ENCODE data around the gene TMEM132C. TPM values are rescaled to one million over a fixed set of nuclear protein-coding genes. Genes with fewer than 3 reads are reported as not detected.

TMEM132C gene
- total RNA-seq, 2 experiments from 2014 or later = not detected

DNA sequence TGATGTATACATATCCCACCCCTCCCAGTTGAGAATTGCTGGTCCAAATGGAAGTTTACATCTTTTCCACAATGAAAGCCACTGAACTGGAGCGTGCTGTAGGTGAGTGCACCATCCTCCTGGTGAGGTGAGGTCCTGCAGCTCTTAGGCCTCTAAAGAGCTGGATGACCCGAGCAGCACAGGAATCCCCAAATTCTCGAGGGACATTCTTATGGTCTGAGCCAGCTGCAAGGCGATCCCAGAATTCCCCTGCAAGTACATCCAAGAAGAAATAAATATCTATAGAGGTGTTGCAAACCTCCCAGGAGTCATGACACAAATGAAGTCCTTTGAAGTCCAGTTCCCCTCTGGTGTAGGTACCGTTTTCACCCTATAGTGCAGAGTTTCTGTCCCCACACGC is 24.0 kb downstream of the TMEM132C start:
- Mint-ChIP-seq H3K27ac (no peak overlapping the region), H3K4me1 (no peaks in the 10 kb centered on the region), H3K36me3 (ENCODE audit: low read depth) (no peaks in the 10 kb centered on the region), H3K4me3 (no peak overlapping the region), H3K9me3 (ENCODE audit: low read depth) (peaks cover 5% of the 10 kb centered on the region), H3K27me3 (peaks cover 4% of the 10 kb centered on the region)
- no peak for DNase-seq
- no peak for ATAC-seq
- ChIA-PET POLR2A (no interaction called here), CTCF (no interaction called here)
- intact Hi-C loops (cut with DNase I, micrococcal nuclease) = no loop called here

DNA sequence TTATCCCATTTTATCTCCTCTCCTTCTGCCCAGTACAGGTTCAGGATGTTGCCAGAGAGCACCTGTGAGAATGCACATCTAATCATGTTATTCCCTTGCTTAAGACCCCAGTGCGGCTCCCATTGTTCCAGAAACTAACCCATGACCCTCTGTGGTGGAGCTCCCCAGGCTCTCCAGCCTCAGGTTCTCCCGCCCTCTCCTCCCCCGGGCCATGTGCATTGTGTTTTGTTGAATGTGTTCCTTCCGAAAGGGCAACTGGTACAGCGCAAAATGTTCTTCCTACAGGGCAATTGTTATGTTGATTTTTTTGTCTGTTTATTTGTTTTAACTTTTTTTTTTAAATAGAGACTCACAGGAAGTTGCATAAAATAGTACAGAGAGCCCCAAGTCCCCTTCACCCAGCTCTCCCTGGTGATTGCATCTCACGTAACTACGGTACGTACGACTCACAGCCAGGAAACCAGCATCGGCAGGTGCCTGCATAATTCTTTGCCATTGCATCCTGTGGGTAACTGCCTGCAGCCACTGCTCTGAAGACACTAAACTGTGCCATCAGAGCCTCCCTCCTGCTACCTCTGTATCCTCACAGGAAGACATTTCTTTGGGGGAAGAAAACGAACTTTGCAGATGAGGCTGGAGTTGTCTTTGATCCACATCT is 31.2 kb downstream of the TMEM132C start:
- ATAC-seq (no peak), DNase-seq (no peak)
- H3K27ac Mint-ChIP-seq = no peak overlapping the region
- H3K27me3 Mint-ChIP-seq = peaks cover 3% of the 10 kb centered on the region
- no peak overlapping the region for H3K4me3 Mint-ChIP-seq
- POLR2A ChIA-PET = no interaction called here
- peaks cover 6% of the 10 kb centered on the region for H3K9me3 Mint-ChIP-seq (ENCODE audit: low read depth)
- no peaks in the 10 kb centered on the region for H3K4me1 Mint-ChIP-seq
- CTCF ChIA-PET = no interaction called here
- no peaks in the 10 kb centered on the region for H3K36me3 Mint-ChIP-seq (ENCODE audit: low read depth)
- intact Hi-C loops (cut with DNase I, micrococcal nuclease) = no loop called here

DNA sequence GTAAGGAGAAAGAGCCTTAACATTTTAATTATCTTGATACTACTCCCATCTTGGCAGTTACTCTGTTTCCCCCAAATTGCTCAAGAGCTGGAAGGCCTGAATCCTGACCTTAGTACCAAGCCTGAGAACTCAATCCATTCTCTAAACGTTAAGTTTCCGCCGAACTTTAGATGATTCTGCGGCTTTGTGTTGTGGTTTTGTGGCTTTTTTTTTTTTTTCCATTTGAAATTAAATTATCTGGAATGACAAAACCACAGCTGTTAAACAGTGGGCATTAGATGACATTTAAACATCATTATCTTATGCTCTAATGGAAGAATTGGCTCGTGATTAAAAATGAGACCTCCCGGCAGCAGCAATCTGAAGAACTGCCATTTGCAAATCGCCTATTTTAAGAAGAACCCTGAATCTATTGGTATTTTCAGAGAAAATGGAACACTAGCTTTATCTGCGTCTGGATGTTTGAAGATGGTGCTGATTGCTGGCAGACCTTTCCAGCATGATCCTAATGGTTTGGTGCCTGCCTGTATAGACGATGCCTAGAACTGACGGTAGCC is 38.4 kb downstream of the TMEM132C start:
- Mint-ChIP-seq H3K9me3 (ENCODE audit: low read depth) (peaks cover 10% of the 10 kb centered on the region), H3K27ac (no peak overlapping the region), H3K27me3 (no peaks in the 10 kb centered on the region), H3K36me3 (ENCODE audit: low read depth) (no peaks in the 10 kb centered on the region), H3K4me1 (no peaks in the 10 kb centered on the region), H3K4me3 (no peak overlapping the region)
- ChIA-PET CTCF (no interaction called here), POLR2A (no interaction called here)
- intact Hi-C loops (cut with DNase I, micrococcal nuclease) = no loop called here
- no peak for DNase-seq
- no peak for ATAC-seq

DNA sequence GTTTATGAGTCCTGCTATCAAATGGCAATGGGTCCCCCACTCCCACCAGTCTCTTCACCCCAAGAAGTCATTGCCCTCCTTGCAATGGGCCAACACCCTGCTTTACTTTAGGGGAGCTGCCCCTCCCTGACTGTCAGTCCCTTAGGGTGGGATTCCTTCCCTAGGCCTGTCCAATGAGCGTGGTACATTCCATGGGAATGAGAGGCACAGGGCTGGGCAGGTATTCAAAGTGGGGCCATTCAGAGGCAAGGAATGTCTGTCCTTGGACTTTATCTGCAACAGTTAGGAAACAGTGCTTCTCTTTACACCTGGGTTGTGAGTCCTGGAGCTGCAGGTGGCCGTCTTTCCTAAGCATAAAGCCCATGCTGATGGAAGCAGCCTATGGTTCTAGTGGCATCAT is 40.8 kb downstream of the TMEM132C start:
- Mint-ChIP-seq H3K36me3 (ENCODE audit: low read depth) (no peaks in the 10 kb centered on the region), H3K27me3 (no peaks in the 10 kb centered on the region), H3K27ac (no peak overlapping the region), H3K4me1 (no peaks in the 10 kb centered on the region), H3K4me3 (no peak overlapping the region), H3K9me3 (ENCODE audit: low read depth) (peaks cover 10% of the 10 kb centered on the region)
- ATAC-seq (no peak), DNase-seq (no peak)
- POLR2A ChIA-PET = no interaction called here
- CTCF ChIA-PET = interaction anchor here (0.8 kb wide), 1 partner anchor 1182 kb away, joined by 4 read pairs; no protein-coding TSS in a partner anchor
- intact Hi-C loops (cut with DNase I, micrococcal nuclease) = no loop called here

DNA sequence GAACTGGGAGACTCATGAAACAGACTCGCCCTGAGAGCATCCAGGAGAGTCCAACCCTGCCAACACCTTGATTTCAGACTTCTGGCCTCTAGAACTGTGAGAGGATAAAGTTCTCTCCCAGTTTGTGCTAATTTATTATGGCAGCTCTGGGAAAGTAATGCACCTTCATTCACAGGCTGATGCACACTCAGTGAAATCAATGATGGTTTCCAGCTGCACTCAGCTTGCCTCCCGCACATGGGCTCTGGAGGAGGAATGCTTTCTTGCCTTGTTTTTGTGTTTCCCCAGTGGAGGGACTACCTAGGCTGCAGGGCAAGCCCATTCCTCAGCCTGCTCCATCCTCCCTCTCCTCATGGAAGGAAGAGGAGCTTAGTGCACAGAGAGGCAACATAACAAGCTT is 45.7 kb downstream of the TMEM132C start:
- intact Hi-C loops (cut with DNase I, micrococcal nuclease) = no loop called here
- ATAC-seq = no peak

DNA sequence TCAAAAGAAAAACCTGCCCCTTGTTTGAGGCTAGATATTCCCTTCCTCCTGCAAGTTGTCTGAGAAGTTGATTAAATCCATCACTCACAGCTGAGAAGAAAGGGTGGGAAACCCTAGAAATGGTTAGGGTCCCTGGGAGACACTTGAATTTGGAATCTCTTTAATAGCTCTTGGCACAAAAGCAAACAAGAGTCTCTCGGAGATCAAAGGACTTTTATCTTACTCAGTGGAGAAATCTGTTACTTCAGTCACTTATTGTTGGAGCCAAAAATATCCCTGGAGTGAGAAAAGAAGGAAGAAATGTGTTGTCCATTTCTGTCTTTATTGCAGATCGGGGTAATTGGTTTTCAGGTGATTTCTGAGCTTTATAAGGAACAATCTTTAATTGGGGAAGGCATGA is 47.0 kb downstream of the TMEM132C start:
- ChIA-PET CTCF (interaction anchor here (0.6 to 0.7 kb wide), 2 partner anchors 62 to 1067 kb away, joined by 3 read pairs; no protein-coding TSS in a partner anchor), POLR2A (no interaction called here)
- Mint-ChIP-seq H3K36me3 (ENCODE audit: low read depth) (no peaks in the 10 kb centered on the region), H3K4me1 (no peaks in the 10 kb centered on the region), H3K27me3 (no peaks in the 10 kb centered on the region), H3K4me3 (no peak overlapping the region), H3K9me3 (ENCODE audit: low read depth) (peaks cover 3% of the 10 kb centered on the region), H3K27ac (no peak overlapping the region)
- intact Hi-C loops (cut with DNase I, micrococcal nuclease) = no loop called here
- DNase-seq (no peak), ATAC-seq (no peak)

More for the DNA sequence above, 45.7 kb downstream of the TMEM132C start:
- no peaks in the 10 kb centered on the region for H3K36me3 Mint-ChIP-seq (ENCODE audit: low read depth)
- ChIA-PET POLR2A (no interaction called here), CTCF (interaction anchor here (0.7 kb wide), 1 partner anchor 1113 kb away, joined by 3 read pairs; no protein-coding TSS in a partner anchor)
- H3K4me1 Mint-ChIP-seq = no peaks in the 10 kb centered on the region
- no peak for DNase-seq
- no peaks in the 10 kb centered on the region for H3K27me3 Mint-ChIP-seq
- no peak overlapping the region for H3K27ac Mint-ChIP-seq
- no peak overlapping the region for H3K4me3 Mint-ChIP-seq
- H3K9me3 Mint-ChIP-seq (ENCODE audit: low read depth) = peaks cover 3% of the 10 kb centered on the region

DNA sequence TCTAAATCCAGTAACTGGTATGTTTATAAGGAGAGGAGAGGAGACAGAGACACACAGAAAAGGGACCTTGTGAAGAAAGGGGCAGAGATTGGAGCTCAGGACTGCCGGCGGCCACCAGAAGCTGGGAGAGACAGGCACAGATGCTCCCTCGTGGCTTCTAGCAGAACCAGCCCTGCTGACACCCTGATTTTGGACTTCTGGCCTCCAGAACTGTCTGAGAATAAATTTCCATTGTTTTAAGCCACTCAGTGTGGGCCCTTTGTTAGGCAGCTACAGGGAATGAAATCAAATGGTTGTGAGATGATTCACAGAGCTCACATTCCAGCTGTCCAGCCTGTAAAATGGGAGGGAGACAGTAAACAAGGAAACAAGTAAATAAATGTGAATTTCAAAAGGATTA is 47.6 kb downstream of the TMEM132C start:
- ATAC-seq (no peak), DNase-seq (no peak)
- Mint-ChIP-seq H3K9me3 (ENCODE audit: low read depth) (peaks cover 3% of the 10 kb centered on the region), H3K36me3 (ENCODE audit: low read depth) (no peaks in the 10 kb centered on the region), H3K4me3 (no peak overlapping the region), H3K27me3 (no peaks in the 10 kb centered on the region), H3K27ac (no peak overlapping the region), H3K4me1 (no peaks in the 10 kb centered on the region)
- intact Hi-C loops (cut with DNase I, micrococcal nuclease) = no loop called here
- ChIA-PET CTCF (no interaction called here), POLR2A (no interaction called here)

DNA sequence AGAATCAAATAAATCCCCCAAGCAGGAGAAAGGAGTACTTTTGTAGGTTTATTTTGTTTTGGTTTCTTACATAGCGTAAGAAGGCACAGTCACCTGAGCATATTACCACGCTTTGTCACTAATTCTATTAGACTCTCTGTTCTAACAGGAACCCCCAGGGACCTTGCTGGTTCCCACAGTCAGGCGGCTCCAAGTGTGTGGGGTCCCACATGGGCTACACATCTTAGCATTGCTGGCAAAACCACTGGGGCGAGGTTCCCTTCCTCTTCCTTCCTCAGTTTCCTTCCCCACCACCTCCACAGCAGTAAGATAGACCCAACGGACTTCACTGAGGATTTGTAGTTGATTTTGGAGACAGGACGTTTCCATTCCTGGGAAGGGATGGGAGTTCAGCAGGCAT is 49.1 kb downstream of the TMEM132C start:
- no peaks in the 10 kb centered on the region for H3K9me3 Mint-ChIP-seq (ENCODE audit: low read depth)
- DNase-seq (no peak), ATAC-seq (no peak)
- no peaks in the 10 kb centered on the region for H3K36me3 Mint-ChIP-seq (ENCODE audit: low read depth)
- no peak overlapping the region for H3K4me3 Mint-ChIP-seq
- ChIA-PET POLR2A (no interaction called here), CTCF (interaction anchor here (0.8 kb wide), 1 partner anchor 1010 kb away, joined by 3 read pairs; no protein-coding TSS in a partner anchor)
- H3K4me1 Mint-ChIP-seq = no peaks in the 10 kb centered on the region
- H3K27ac Mint-ChIP-seq = no peak overlapping the region
- no peaks in the 10 kb centered on the region for H3K27me3 Mint-ChIP-seq
- intact Hi-C loops (cut with DNase I, micrococcal nuclease) = no loop called here

DNA sequence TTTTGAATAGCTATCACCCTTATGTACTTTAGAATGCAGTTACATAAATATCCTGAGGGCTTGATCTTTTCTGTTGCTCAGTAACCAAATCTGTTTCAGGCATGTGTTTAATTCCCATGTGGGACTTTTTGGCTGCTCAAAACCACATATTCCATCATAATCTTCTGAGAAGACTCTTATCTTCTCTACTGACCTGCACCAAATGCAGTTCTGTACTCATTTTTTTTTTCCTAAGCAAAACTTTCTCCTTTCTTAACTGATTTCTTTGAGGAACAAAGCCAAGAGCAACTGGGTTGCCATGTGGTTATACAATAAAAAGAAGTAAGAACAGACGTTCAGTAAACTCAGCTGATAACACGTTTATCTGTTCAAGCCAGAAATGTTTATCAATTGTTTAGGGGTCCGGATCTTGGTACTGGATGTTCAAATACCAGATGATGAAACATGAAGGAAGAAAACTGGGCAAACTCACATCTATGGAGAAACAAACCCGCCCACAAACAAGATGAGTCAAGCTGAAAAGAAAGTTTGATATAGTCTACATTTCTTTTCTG is 50.1 kb downstream of the TMEM132C start:
- H3K4me1 Mint-ChIP-seq = no peaks in the 10 kb centered on the region
- DNase-seq (no peak), ATAC-seq (no peak)
- no peak overlapping the region for H3K27ac Mint-ChIP-seq
- CTCF ChIA-PET = interaction anchor here (0.8 kb wide), 1 partner anchor 1010 kb away, joined by 3 read pairs; no protein-coding TSS in a partner anchor
- peaks cover 2% of the 10 kb centered on the region for H3K9me3 Mint-ChIP-seq (ENCODE audit: low read depth)
- H3K36me3 Mint-ChIP-seq (ENCODE audit: low read depth) = no peaks in the 10 kb centered on the region
- POLR2A ChIA-PET = no interaction called here
- H3K4me3 Mint-ChIP-seq = no peak overlapping the region
- intact Hi-C loops (cut with DNase I, micrococcal nuclease) = no loop called here
- H3K27me3 Mint-ChIP-seq = no peaks in the 10 kb centered on the region

DNA sequence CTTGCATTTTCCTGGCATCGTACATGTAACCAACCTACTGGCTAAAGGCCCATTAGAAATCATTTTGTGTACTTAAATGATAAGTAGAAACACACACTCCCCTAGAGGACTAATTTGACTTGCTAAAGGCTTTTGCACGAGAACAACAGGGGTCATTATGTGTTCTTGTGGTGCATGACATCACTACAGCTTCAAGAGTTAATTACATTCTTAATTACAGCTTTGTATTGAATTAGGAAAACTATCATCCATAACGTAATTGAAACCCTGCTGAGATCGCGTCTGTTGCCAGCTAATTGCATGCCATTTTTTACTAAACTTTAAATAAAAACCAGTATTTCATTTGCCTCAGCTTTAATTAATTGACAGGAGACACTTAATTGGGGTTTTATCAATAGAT is 51.4 kb downstream of the TMEM132C start:
- no peak for DNase-seq
- H3K9me3 Mint-ChIP-seq (ENCODE audit: low read depth) = peaks cover 5% of the 10 kb centered on the region
- no peaks in the 10 kb centered on the region for H3K4me1 Mint-ChIP-seq
- no peak overlapping the region for H3K27ac Mint-ChIP-seq
- intact Hi-C loops (cut with DNase I, micrococcal nuclease) = no loop called here
- ChIA-PET CTCF (interaction anchor here (0.7 kb wide), 1 partner anchor 206 kb away, joined by 3 read pairs; no protein-coding TSS in a partner anchor), POLR2A (no interaction called here)
- ATAC-seq = no peak
- H3K4me3 Mint-ChIP-seq = no peak overlapping the region
- H3K27me3 Mint-ChIP-seq = no peaks in the 10 kb centered on the region
- no peaks in the 10 kb centered on the region for H3K36me3 Mint-ChIP-seq (ENCODE audit: low read depth)

DNA sequence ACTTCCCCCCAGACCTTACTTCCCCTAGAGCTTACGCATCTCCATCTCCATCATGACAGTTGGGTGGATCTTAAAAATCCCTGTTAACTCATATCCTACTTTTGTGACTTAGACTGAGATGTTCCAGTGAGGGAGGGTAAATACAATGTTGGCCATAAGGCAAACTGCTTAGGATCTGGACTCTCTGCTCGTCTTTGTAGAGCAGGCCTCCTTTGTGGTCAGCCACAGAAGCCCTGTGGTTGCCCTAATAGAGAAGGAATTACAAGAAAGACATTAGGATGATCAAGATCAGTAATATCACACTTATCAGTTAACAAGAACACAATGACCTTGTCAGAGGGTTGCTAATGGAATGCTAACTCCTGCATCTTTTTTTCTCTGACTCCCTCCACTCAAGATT is 52.0 kb downstream of the TMEM132C start:
- intact Hi-C loops (cut with DNase I, micrococcal nuclease) = no loop called here

DNA sequence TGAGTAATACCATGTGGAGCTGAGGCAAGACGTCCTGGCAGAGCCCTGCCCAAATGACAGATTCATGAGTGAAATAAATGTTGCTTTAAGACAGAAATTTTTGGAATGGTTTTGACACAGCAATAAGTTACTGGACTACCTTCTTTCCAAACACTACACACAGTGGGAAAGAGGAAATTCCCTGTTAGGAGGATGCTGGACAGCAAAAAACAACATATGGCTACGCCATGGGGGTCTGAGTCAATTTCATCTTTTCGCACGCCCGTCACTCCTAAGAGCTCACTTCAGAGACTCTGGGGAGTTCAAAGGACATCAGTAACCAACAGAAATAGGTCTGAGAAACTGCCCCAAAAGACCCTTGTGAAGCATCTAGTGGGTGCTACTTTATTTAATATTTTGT is 55.4 kb downstream of the TMEM132C start:
- Mint-ChIP-seq H3K36me3 (ENCODE audit: low read depth) (no peaks in the 10 kb centered on the region), H3K4me3 (no peak overlapping the region), H3K4me1 (no peaks in the 10 kb centered on the region), H3K9me3 (ENCODE audit: low read depth) (peaks cover 7% of the 10 kb centered on the region), H3K27me3 (no peaks in the 10 kb centered on the region), H3K27ac (no peak overlapping the region)
- ChIA-PET POLR2A (no interaction called here), CTCF (no interaction called here)
- ATAC-seq (no peak), DNase-seq (no peak)
- intact Hi-C loops (cut with DNase I, micrococcal nuclease) = no loop called here

More for the DNA sequence above, 52.0 kb downstream of the TMEM132C start:
- ATAC-seq = no peak
- ChIA-PET CTCF (no interaction called here), POLR2A (no interaction called here)
- H3K9me3 Mint-ChIP-seq (ENCODE audit: low read depth) = peaks cover 7% of the 10 kb centered on the region
- H3K27me3 Mint-ChIP-seq = no peaks in the 10 kb centered on the region
- no peaks in the 10 kb centered on the region for H3K36me3 Mint-ChIP-seq (ENCODE audit: low read depth)
- H3K4me3 Mint-ChIP-seq = no peak overlapping the region
- H3K4me1 Mint-ChIP-seq = no peaks in the 10 kb centered on the region
- DNase-seq = no peak
- H3K27ac Mint-ChIP-seq = no peak overlapping the region

Data from activated CD4-positive, alpha-beta T cell treated with anti-CD3 and anti-CD28 coated beads for 36 hours (primary cell).